AG09319 (cell line): Measurements from ENCODE around the gene VWA3B.
"Not testable (repeated sequence)": the region's sequence is repeated elsewhere in the genome, so short reads cannot be mapped to it uniquely, and the experiment has no call there.

Source experiments
- DNase-seq: peaks from one replicate; pipeline ENCODE4 v3.0.0-alpha.2; 2010; ENCODE audit warnings: low read depth; ENCODE audit errors: extremely low read depth
- TF ChIP-seq, protein P1 (sequence below): IDR thresholded peaks from 2 replicates; pipeline ENCODE4 v1.5.1; 2011; ENCODE audit warnings: low read depth, mild to moderate bottlenecking, inconsistent platforms, low read length, moderate library complexity

The VWA3B gene

DNA sequence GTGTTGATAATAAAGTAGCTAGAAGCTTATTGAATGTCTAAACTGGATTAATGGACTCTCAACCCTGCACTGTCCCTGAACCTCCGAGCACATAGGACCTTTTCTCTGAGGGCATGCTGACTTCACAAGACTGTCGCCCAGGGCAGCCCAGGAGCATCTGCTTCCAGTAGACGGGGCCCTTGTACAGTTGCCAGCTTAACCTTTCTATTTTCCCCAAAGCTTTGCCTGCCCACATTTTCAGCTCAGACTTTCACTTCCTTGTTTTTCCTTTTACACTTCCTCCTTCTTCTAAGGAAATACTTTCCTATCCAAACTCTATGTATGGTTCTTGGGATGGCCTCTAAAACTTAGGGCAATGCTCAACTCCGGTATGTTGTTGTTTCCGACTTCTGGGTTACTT lies 1.3 kb downstream of the VWA3B start:
- TF ChIP-seq, protein P1, sequence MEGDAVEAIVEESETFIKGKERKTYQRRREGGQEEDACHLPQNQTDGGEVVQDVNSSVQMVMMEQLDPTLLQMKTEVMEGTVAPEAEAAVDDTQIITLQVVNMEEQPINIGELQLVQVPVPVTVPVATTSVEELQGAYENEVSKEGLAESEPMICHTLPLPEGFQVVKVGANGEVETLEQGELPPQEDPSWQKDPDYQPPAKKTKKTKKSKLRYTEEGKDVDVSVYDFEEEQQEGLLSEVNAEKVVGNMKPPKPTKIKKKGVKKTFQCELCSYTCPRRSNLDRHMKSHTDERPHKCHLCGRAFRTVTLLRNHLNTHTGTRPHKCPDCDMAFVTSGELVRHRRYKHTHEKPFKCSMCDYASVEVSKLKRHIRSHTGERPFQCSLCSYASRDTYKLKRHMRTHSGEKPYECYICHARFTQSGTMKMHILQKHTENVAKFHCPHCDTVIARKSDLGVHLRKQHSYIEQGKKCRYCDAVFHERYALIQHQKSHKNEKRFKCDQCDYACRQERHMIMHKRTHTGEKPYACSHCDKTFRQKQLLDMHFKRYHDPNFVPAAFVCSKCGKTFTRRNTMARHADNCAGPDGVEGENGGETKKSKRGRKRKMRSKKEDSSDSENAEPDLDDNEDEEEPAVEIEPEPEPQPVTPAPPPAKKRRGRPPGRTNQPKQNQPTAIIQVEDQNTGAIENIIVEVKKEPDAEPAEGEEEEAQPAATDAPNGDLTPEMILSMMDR = no peak
- DNase-seq = no peak

GRCh38 chr2:98089941-98090340 lies 3.0 kb downstream of the VWA3B start:
- TF ChIP-seq, protein P1 = no peak
- no peak for DNase-seq

GRCh38 chr2:98090951-98091350 lies 4.0 kb downstream of the VWA3B start:
- no peak for DNase-seq
- TF ChIP-seq, protein P1 = no peak

DNA sequence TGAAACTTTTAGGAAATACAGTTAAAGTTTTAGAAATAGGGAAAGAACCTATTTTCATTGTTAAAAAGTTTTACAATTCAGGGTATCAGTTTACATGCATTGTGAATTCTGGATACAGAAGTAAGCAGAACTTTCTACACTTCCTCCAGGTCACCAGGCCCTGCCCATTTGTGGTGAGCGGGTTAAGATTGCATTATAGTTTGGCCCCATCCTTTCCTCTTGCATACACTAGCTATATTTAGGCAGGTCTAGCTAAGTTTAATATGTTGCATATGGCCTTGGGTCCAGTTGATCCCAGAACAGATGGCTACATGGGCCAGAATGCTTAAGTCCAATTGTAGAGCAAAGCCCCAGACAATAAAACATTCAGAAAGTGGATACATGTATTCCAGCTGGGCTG lies 4.8 kb downstream of the VWA3B start:
- no peak for DNase-seq
- TF ChIP-seq, protein P1 = no peak

DNA sequence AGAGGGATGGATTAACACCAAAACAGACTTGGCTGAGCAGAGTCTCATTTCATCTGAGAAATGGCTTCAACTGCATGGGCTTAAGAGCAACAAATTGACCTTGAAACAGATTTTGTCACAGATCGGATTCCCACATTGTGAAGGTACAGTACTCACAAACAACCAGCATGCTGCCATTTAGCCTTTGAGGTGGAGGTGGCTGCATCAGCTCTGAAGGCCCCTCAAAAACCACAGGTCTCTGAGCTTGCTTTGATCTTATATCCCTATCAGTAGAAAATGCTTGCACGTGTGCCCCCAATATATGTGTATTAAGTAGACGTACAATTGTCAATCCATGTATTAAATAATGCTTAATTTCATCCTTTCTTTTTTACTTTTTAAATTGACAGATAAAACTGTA lies 6.2 kb downstream of the VWA3B start:
- TF ChIP-seq, protein P1 = no peak
- DNase-seq = no peak

GRCh38 chr2:98093611-98094010 lies 6.6 kb downstream of the VWA3B start:
- TF ChIP-seq, protein P1 = no peak

DNA sequence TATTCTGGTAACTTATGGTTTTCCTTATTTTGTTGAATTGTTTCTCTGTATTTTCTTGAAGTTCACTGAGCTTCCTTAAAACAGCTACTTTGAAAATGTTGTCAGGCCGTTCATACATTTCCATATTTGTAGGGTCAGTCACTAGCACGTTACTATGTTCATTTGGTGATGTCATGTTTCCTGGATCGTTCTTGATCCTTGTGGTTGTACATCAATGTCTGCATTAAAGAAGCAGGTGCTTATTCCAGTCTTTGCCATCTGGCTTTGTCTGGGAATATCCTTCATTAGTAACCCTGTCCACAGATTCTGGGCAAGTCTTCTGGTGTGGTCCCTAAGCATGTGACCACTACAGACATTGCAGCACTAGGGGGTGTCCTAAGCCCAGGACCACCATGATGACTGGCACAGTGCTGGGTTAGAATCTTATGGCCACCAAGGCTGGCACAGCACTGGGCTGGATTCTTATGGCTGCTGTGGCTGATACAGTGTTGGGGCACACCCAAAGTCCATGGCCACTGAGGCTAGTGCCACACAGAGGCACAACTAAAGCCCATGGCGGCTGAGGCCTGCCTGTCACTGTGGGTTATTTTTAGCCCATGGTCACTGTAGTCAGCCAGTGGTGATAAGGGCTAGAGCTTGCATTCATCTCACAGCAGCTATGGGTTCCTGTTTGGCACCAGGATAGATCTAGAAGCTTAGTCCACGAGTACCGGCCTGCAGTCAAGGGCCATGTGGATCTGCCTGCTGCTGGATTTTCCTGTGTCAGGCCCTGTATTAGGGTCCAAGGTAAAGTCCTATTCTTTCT lies 13.2 kb downstream of the VWA3B start:
- no peak for DNase-seq
- TF ChIP-seq, protein P1 = no peak

More at GRCh38 chr2:98093611-98094010, 6.6 kb downstream of the VWA3B start:
- no peak for DNase-seq

DNA sequence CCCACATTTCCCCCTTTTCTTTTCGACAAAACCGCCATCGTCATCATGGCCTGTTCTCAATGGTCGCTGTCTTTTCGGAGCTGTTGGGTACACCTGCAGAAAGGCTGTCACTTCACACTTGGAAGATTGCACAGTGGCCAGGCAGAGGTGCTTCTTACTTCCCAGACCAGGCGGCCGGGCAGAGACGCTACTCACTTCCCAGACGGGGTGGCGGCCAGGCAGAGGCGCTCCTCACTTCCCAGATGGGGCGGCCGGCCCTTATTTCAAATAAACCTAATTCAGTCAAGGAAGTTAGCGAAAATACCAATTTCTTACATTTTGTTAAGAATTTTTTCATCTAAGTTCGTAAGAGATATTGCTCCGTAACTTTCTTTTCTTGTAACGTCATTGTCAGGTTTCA lies 15.3 kb downstream of the VWA3B start:
- DNase-seq = not testable (repeated sequence)
